SU-DHL-6 (cell line): ENCODE measurements around the gene PDCL3.

Experiments
- CTCF ChIP-seq: fragments of 200-600 bp; sonication (generic); IDR thresholded peaks from one replicate; pipeline ENCODE4 v1.5.1; 2017; ENCODE audit warnings: antibody characterized with exemption, mild to moderate bottlenecking, low read length, moderate library complexity; ENCODE audit not compliant: insufficient read depth, poor library complexity, severe bottlenecking
- EZH2phosphoT487 ChIP-seq: fragments of 200-600 bp; sonication (generic), shearing (Covaris generic); conservative IDR thresholded peaks from 2 replicates; pipeline ENCODE4 v1.6.1; 2018; ENCODE audit warnings: mild to moderate bottlenecking, antibody characterized with exemption, low read length, moderate library complexity, mixed read lengths

- TF ChIP-seq CTCF (no peak), EZH2phosphoT487 (no peak)
These were observed 25.4 kb downstream of the PDCL3 start for GRCh38 chr2:100588071-100588786.
